Loucy (cell line): ENCODE results near the gene UBAC2.

Source experiments
- H2AFZ ChIP-seq: fragments of 200-600 bp; sonication (generic); 2 replicates; pipeline ENCODE4 v1.6.0; 2016; ENCODE audit warnings: antibody characterized with exemption, mild to moderate bottlenecking, low read length, moderate library complexity
- H3F3A ChIP-seq: fragments of 200-600 bp; 2 replicates; pipeline ENCODE4 v1.6.0; 2016; ENCODE audit warnings: antibody characterized with exemption, low read depth, mild to moderate bottlenecking
- H3K27me3 ChIP-seq: fragments of 200-600 bp; sonication (generic); 2 replicates; pipeline ENCODE4 v1.6.1; 2014; ENCODE audit warnings: low read length, mild to moderate bottlenecking; ENCODE audit not compliant: insufficient read depth, poor library complexity, severe bottlenecking
- H3K36me3 ChIP-seq: fragments of 200-600 bp; sonication (generic); 2 replicates; pipeline ENCODE4 v1.6.1; 2016; ENCODE audit warnings: low read length; ENCODE audit not compliant: insufficient read depth
- H3K4me1 ChIP-seq: fragments of 200-600 bp; sonication (generic); 2 replicates; pipeline ENCODE4 v1.5.1; 2014; ENCODE audit warnings: low read length, mild to moderate bottlenecking; ENCODE audit not compliant: insufficient read depth, poor library complexity, severe bottlenecking
- H3K4me2 ChIP-seq: fragments of 200-600 bp; sonication (generic); 2 replicates; pipeline ENCODE4 v1.6.0; 2014; ENCODE audit warnings: antibody characterized with exemption, low read length, low read depth, mild to moderate bottlenecking; ENCODE audit not compliant: poor library complexity, severe bottlenecking
- H3K4me3 ChIP-seq: fragments of 200-600 bp; sonication (generic); 2 replicates; pipeline ENCODE4 v1.5.1; 2014; ENCODE audit warnings: low read length, mild to moderate bottlenecking, mixed read lengths; ENCODE audit not compliant: poor library complexity, severe bottlenecking
- H3K79me2 ChIP-seq: fragments of 200-600 bp; sonication (generic); 2 replicates; pipeline ENCODE4 v1.6.1; 2014; ENCODE audit warnings: low read length; ENCODE audit not compliant: insufficient read depth
- H3K9ac ChIP-seq: fragments of 200-600 bp; sonication (generic); 2 replicates; pipeline ENCODE4 v1.6.0; 2014; ENCODE audit warnings: mild to moderate bottlenecking, low read depth, low read length, moderate library complexity; ENCODE audit not compliant: poor library complexity, severe bottlenecking
- H3K9me2 ChIP-seq: fragments of 200-600 bp; sonication (generic); replicated peaks from 2 replicates; pipeline ENCODE4 v1.6.1; 2016; ENCODE audit warnings: low read depth, low read length, mixed read lengths
- H3K9me3 ChIP-seq: fragments of 200-600 bp; sonication (generic); 2 replicates; pipeline ENCODE4 v1.6.1; 2014; ENCODE audit warnings: mild to moderate bottlenecking, antibody characterized with exemption, low read length, low read depth; ENCODE audit not compliant: insufficient read depth
- H4K20me1 ChIP-seq: fragments of 200-600 bp; sonication (generic); 2 replicates; pipeline ENCODE4 v1.6.0; 2014; ENCODE audit warnings: antibody characterized with exemption, low read length, mild to moderate bottlenecking; ENCODE audit not compliant: insufficient read depth, poor library complexity, severe bottlenecking
- EZH2phosphoT487 ChIP-seq: fragments of 200-600 bp; IDR thresholded peaks from 2 replicates; pipeline ENCODE4 v1.6.1; 2018; ENCODE audit warnings: antibody characterized with exemption, mild to moderate bottlenecking, moderate library complexity, borderline replicate concordance
- TF ChIP-seq, protein P1 (sequence below): fragments of 200-600 bp; sonication (generic); conservative IDR thresholded peaks from 2 replicates; pipeline ENCODE4 v1.5.1; 2014; ENCODE audit warnings: mild to moderate bottlenecking, antibody characterized with exemption, low read length

The UBAC2 gene

DNA sequence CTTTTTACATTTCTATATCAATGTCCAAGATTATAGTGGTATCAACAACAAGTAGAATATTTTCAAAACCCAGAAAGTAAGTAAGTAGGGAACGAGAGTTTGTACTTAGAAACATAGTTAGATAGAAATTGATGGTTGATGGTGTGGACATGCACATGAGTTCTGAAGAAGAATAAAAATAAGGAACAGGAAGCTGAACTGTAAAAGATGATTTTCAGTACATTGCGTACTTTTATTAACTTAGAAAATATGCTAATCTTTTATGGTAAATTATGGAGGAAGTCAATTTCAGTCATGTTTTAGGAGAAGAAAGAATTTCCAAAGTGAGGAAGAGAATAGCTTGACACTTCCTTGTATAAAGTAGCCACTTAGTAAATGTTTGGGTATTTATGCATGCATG lies 69.9 kb downstream of the UBAC2 start:
- Histone ChIP-seq H3K9me3 (no peaks in the 10 kb centered on the region), H3K9me2 (no peaks in the 10 kb centered on the region), H3F3A (peaks cover 2% of the 10 kb centered on the region; the same call in 1 of the 2 replicates), H3K79me2 (peaks cover 54% of the 10 kb centered on the region; the same call in 1 of the 2 replicates), H3K9ac (no peak overlapping the region), H4K20me1 (peaks cover 10% of the 10 kb centered on the region), H2AFZ (no peak overlapping the region), H3K4me2 (no peak overlapping the region), H3K4me1 (peaks cover 15% of the 10 kb centered on the region), H3K36me3 (peaks cover 13% of the 10 kb centered on the region; the same call in 1 of the 2 replicates), H3K4me3 (no peak overlapping the region), H3K27me3 (no peaks in the 10 kb centered on the region)
- no peak for TF ChIP-seq EZH2phosphoT487
- TF ChIP-seq, protein P1, sequence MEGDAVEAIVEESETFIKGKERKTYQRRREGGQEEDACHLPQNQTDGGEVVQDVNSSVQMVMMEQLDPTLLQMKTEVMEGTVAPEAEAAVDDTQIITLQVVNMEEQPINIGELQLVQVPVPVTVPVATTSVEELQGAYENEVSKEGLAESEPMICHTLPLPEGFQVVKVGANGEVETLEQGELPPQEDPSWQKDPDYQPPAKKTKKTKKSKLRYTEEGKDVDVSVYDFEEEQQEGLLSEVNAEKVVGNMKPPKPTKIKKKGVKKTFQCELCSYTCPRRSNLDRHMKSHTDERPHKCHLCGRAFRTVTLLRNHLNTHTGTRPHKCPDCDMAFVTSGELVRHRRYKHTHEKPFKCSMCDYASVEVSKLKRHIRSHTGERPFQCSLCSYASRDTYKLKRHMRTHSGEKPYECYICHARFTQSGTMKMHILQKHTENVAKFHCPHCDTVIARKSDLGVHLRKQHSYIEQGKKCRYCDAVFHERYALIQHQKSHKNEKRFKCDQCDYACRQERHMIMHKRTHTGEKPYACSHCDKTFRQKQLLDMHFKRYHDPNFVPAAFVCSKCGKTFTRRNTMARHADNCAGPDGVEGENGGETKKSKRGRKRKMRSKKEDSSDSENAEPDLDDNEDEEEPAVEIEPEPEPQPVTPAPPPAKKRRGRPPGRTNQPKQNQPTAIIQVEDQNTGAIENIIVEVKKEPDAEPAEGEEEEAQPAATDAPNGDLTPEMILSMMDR: no peak

DNA sequence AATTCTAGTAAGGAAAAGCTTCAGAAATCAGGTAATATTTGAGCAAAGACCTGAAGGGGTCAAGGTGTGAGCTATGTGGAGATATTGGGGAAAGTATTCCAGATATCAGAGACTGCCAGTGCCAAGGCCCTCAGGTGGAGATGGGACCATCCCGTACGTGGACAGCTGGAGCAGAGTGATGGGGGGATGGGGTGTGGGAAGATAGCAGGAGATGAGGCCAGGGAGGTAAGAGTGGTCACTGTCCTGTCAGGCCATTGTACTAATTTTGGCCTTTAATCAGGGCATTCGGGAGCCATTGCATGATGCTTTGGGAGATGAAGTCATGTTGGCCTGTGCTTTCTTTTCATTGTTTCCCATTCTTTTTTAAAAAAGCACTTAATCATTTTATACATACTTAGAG lies 70.6 kb downstream of the UBAC2 start:
- TF ChIP-seq, protein P1: no peak
- TF ChIP-seq EZH2phosphoT487: no peak
- H3K27me3 ChIP-seq: no peaks in the 10 kb centered on the region
- H3K4me1 ChIP-seq: peaks cover 22% of the 10 kb centered on the region
- peaks cover 2% of the 10 kb centered on the region; the same call in 1 of the 2 replicates for H3F3A ChIP-seq
- H3K9me3 ChIP-seq: no peaks in the 10 kb centered on the region
- H3K9ac ChIP-seq: no peak overlapping the region
- peaks cover 59% of the 10 kb centered on the region for H3K79me2 ChIP-seq
- peaks cover 8% of the 10 kb centered on the region for H4K20me1 ChIP-seq
- no peak overlapping the region for H3K4me2 ChIP-seq
- H3K4me3 ChIP-seq: no peak overlapping the region
- H3K36me3 ChIP-seq: peaks cover 11% of the 10 kb centered on the region; the same call in 1 of the 2 replicates
- H2AFZ ChIP-seq: no peak overlapping the region
- no peaks in the 10 kb centered on the region for H3K9me2 ChIP-seq

DNA sequence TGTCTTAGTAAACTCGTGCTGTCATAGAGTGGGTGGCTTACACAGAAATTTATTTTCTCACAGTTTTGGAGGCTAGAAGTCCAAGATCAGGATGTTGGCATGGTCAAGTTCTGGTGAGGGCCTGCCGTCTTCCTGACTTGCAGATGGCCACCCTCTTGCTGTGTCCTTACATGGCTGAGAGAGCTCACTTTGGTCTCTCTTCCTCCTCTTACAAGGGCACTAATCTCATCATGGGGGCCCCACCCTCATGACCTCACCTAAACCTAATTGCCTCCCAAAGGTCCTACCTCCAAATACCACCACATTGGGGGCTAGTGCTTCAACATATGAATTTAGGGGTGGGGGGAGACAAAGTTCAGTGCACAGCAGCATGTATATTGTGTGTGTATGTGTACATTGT lies 71.8 kb downstream of the UBAC2 start:
- H3K36me3 ChIP-seq: peaks cover 11% of the 10 kb centered on the region; the same call in 1 of the 2 replicates
- H3K4me3 ChIP-seq: no peak overlapping the region
- no peaks in the 10 kb centered on the region for H3K9me2 ChIP-seq
- peaks cover 32% of the 10 kb centered on the region for H3K4me1 ChIP-seq
- no peak for TF ChIP-seq EZH2phosphoT487
- TF ChIP-seq, protein P1: no peak
- H2AFZ ChIP-seq: no peak overlapping the region
- H3F3A ChIP-seq: peaks cover 2% of the 10 kb centered on the region; the same call in 1 of the 2 replicates
- H3K9ac ChIP-seq: no peak overlapping the region
- no peaks in the 10 kb centered on the region for H3K9me3 ChIP-seq
- no peak overlapping the region for H3K4me2 ChIP-seq
- no peaks in the 10 kb centered on the region for H3K27me3 ChIP-seq
- peaks cover 64% of the 10 kb centered on the region for H3K79me2 ChIP-seq
- peaks cover 5% of the 10 kb centered on the region for H4K20me1 ChIP-seq
